CD14-positive monocyte (primary cell): ENCODE data around the gene ITIH6. TPM values are rescaled to one million over a fixed set of nuclear protein-coding genes. Genes with fewer than 3 reads are reported as not detected.

Experiments
- DNase-seq, 3 donors: peaks; one replicate each; pipeline ENCODE4 v3.0.0-alpha.2; 2011 to 2022
- H2AFZ ChIP-seq: 2 replicates; pipeline ENCODE4 v1.6.0; 2012; ENCODE audit warnings: mild to moderate bottlenecking, low read depth, low read length, inconsistent platforms; ENCODE audit not compliant: insufficient read depth, poor library complexity, severe bottlenecking
- H3K27ac ChIP-seq, 2 donors: 1 replicate in 1 of 2; 2 replicates in 1 of 2; pipeline ENCODE4 v1.5.1; 2012 to 2013; ENCODE audit warnings: low read length in 2 of 2, control low read depth in 1 of 2, inconsistent platforms in 1 of 2, low read depth in 1 of 2, mild to moderate bottlenecking in 1 of 2
- H3K27me3 ChIP-seq, 2 donors: one replicate each; pipeline versions ENCODE4 v1.6.0 to v1.6.1; 2011 to 2013; ENCODE audit warnings: low read length in 2 of 2; ENCODE audit not compliant: control insufficient read depth in 2 of 2, insufficient read depth in 2 of 2
- H3K36me3 ChIP-seq, 2 donors: replicated peaks in 1 of 2; 1 replicate in 1 of 2; 2 replicates in 1 of 2; pipeline versions ENCODE4 v1.5.1 to v1.6.1; 2012 to 2013; ENCODE audit warnings: low read length in 2 of 2, control low read depth in 1 of 2, inconsistent platforms in 1 of 2, mild to moderate bottlenecking in 1 of 2; ENCODE audit not compliant: insufficient read depth in 2 of 2, control insufficient read depth in 1 of 2
- H3K4me1 ChIP-seq, 2 donors: 1 replicate in 1 of 2; 2 replicates in 1 of 2; pipeline versions ENCODE4 v1.5.1 to v1.6.1; 2012 to 2013; ENCODE audit warnings: low read length in 2 of 2, control low read depth in 1 of 2, inconsistent platforms in 1 of 2, mild to moderate bottlenecking in 1 of 2, moderate library complexity in 1 of 2; ENCODE audit not compliant: insufficient read depth in 2 of 2, control insufficient read depth in 1 of 2
- H3K4me2 ChIP-seq: replicated peaks from 2 replicates; pipeline ENCODE3; 2012; ENCODE audit warnings: low read length, moderate library complexity, mild to moderate bottlenecking; ENCODE audit not compliant: poor library complexity, severe bottlenecking; ENCODE audit errors: extremely low read depth
- H3K4me3 ChIP-seq, 3 experiments: fragments of 200-600 bp in 1 of 3; sonication (generic) in 1 of 3; replicated peaks in 1 of 3; 1 replicate in 2 of 3; 2 replicates in 1 of 3; pipeline ENCODE4 v1.5.1; 2011 to 2013; ENCODE audit warnings: low read length in 3 of 3, mild to moderate bottlenecking in 3 of 3, control low read depth in 2 of 3, low read depth in 2 of 3, inconsistent platforms in 1 of 3, moderate library complexity in 1 of 3
- H3K79me2 ChIP-seq: 2 replicates; pipeline ENCODE4 v1.6.0; 2012; ENCODE audit warnings: mild to moderate bottlenecking, control low read depth, inconsistent platforms, low read length, moderate library complexity; ENCODE audit not compliant: insufficient read depth
- H3K9ac ChIP-seq: 2 replicates; pipeline ENCODE4 v1.6.0; 2017; ENCODE audit warnings: low read length, mild to moderate bottlenecking; ENCODE audit not compliant: insufficient read depth, poor library complexity, severe bottlenecking
- H3K9me3 ChIP-seq, 2 donors: replicated peaks in 1 of 2; 1 replicate in 1 of 2; 2 replicates in 1 of 2; pipeline versions ENCODE4 v1.5.1 to v1.6.1; 2012 to 2013; ENCODE audit warnings: low read length in 2 of 2, control low read depth in 1 of 2; ENCODE audit not compliant: control insufficient read depth in 1 of 2, insufficient read depth in 1 of 2
- H4K20me1 ChIP-seq: 2 replicates; pipeline ENCODE4 v1.6.0; 2012; ENCODE audit warnings: mild to moderate bottlenecking, low read length, control low read depth, moderate library complexity; ENCODE audit not compliant: insufficient read depth
- H3K27ac Mint-ChIP-seq, 7 donors: one replicate each; pipeline ENCODE4 v1.8.0; 2020; ENCODE audit warnings: mild to moderate bottlenecking in 7 of 7, mixed read lengths in 7 of 7, moderate library complexity in 6 of 7, inconsistent platforms in 2 of 7
- H3K27me3 Mint-ChIP-seq, 3 donors: one replicate each; pipeline ENCODE4 v1.8.0; 2021 to 2022; ENCODE audit warnings: low read depth in 3 of 3, mild to moderate bottlenecking in 3 of 3, mixed read lengths in 3 of 3, moderate library complexity in 3 of 3, inconsistent platforms in 1 of 3
- H3K36me3 Mint-ChIP-seq, 2 donors: one replicate each; pipeline ENCODE4 v1.8.0; 2020; ENCODE audit warnings: mixed read lengths in 2 of 2, inconsistent platforms in 1 of 2, mild to moderate bottlenecking in 1 of 2
- H3K4me1 Mint-ChIP-seq: one replicate; pipeline ENCODE4 v1.8.0; 2020; ENCODE audit warnings: mild to moderate bottlenecking, mixed read lengths
- H3K4me3 Mint-ChIP-seq, 2 donors: one replicate each; pipeline ENCODE4 v1.8.0; 2020; ENCODE audit warnings: mild to moderate bottlenecking in 2 of 2, mixed read lengths in 2 of 2, moderate library complexity in 1 of 2
- H3K9me3 Mint-ChIP-seq, 7 donors: one replicate each; pipeline ENCODE4 v1.8.0; 2020 to 2022; ENCODE audit warnings: mixed read lengths in 7 of 7, mild to moderate bottlenecking in 6 of 7, moderate library complexity in 6 of 7, inconsistent platforms in 2 of 7
- CTCF ChIP-seq: fragments of 200-600 bp; IDR thresholded peaks from one replicate; pipeline ENCODE4 v1.8.0; 2022; ENCODE audit warnings: antibody characterized with exemption, mild to moderate bottlenecking
- WGBS: methylation state at CpG from one replicate; pipeline ENCODE4 v1.1.5; 2013; ENCODE audit warnings: missing lambda C conversion rate; ENCODE audit not compliant: insufficient coverage; 5-methylcytosine and 5-hydroxymethylcytosine counted together
- intact Hi-C, 2 donors: fragments of 100-400 bp; cut with micrococcal nuclease; formaldehyde crosslinking; loops; one replicate each; pipeline versions ENCODE4 v1.15.0 to v1.15.1; 2023
- polyA plus RNA-seq, 3 donors: library from polyadenylated mRNA; depleted of rRNA in 1 of 3; unstranded in 2 of 3; stranded (reverse) in 1 of 3; fragments of 300-500 nt in 2 of 3; fragments of >200 nt in 1 of 3; fragmentation: Illumina TruSeq in 2 of 3; gene quantifications; 1 replicate in 2 of 3; 2 replicates in 1 of 3; pipeline ENCODE4 v1.2.3, GENCODE V29; 2012 to 2021

Gene ITIH6
- polyA plus RNA-seq, 3 donors, result not detected

GRCh38 chrX:54838583-54838982 is 40.5 kb upstream of the ITIH6 start:
- Histone ChIP-seq H3K27ac (no peak overlapping the region), H4K20me1 (no peaks in the 10 kb centered on the region), H3K9me3 (peaks cover 0 to 3% of the 10 kb centered on the region in 2 donors), H3K79me2 (no peaks in the 10 kb centered on the region), H3K9ac (no peak overlapping the region), H3K4me2 (no peak overlapping the region), H3K4me1 (no peaks in the 10 kb centered on the region), H3K27me3 (no peaks in the 10 kb centered on the region), H2AFZ (no peak overlapping the region), H3K36me3 (no peaks in the 10 kb centered on the region), H3K4me3 (no peak overlapping the region)
- Mint-ChIP-seq H3K27ac (no peak overlapping the region), H3K4me1 (no peaks in the 10 kb centered on the region), H3K36me3 (no peaks in the 10 kb centered on the region), H3K9me3 (peaks cover 0 to 7% (median 3%) of the 10 kb centered on the region in 7 donors), H3K27me3 (peaks cover 0 to 6% (median 4%) of the 10 kb centered on the region in 3 donors), H3K4me3 (no peak overlapping the region)
- 100% methylated on average over 1 of the region's 3 CpGs for whole genome bisulfite sequencing
- DNase-seq, result no peak
- intact Hi-C loops, result no loop called here
- no peak for TF ChIP-seq CTCF

GRCh38 chrX:54826598-54826997 is 28.5 kb upstream of the ITIH6 start:
- Histone ChIP-seq H3K4me3 (no peak overlapping the region), H3K9ac (no peak overlapping the region), H2AFZ (no peak overlapping the region), H3K4me2 (no peak overlapping the region), H4K20me1 (no peaks in the 10 kb centered on the region), H3K36me3 (no peaks in the 10 kb centered on the region), H3K9me3 (no peaks in the 10 kb centered on the region), H3K4me1 (no peaks in the 10 kb centered on the region), H3K79me2 (no peaks in the 10 kb centered on the region), H3K27me3 (no peaks in the 10 kb centered on the region), H3K27ac (no peak overlapping the region)
- no peak overlapping the region for H3K27ac Mint-ChIP-seq
- no peak for TF ChIP-seq CTCF
- no peak overlapping the region for H3K4me3 Mint-ChIP-seq
- 80% methylated on average over 1 of the region's 4 CpGs for WGBS
- no peak for DNase-seq
- H3K4me1 Mint-ChIP-seq, result no peaks in the 10 kb centered on the region
- H3K36me3 Mint-ChIP-seq, result no peaks in the 10 kb centered on the region
- intact Hi-C loops, result no loop called here
- peaks cover 0 to 3% (median 1%) of the 10 kb centered on the region in 3 donors for H3K27me3 Mint-ChIP-seq
- H3K9me3 Mint-ChIP-seq, result peaks cover 0 to 7% (median 2%) of the 10 kb centered on the region in 7 donors
